Sciatic nerve (tissue), 2 donors: Measurements from ENCODE around the gene SNAI1. TPM values are rescaled to one million over a fixed set of nuclear protein-coding genes. Genes with fewer than 3 reads are reported as not detected.
"Not testable (repeated sequence)": the region's sequence is repeated elsewhere in the genome, so short reads cannot be mapped to it uniquely, and the experiment has no call there.

Experiments used
- ATAC-seq: fragments of 200-7000 bp; cut with Tn5 transposase; one replicate; pipeline ENCODE4 v1.9.1; 2020; ENCODE audit warnings: mild to moderate bottlenecking, moderate library complexity
- DNase-seq: peaks from one replicate; pipeline ENCODE4 v3.0.0-alpha.2; 2020; ENCODE audit warnings: low spot score
- intact Hi-C: fragments of 100-400 bp; cut with DNase I; formaldehyde crosslinking; loops from one replicate; pipeline ENCODE4 v1.14.2; 2022
- total RNA-seq: library from RNA; stranded (reverse); fragmentation: NEBNext Ultra II Directional; extraction: Animal tissue kit (Norgen Biotek cat#: 25700); gene quantifications from one replicate; pipeline ENCODE4 v1.2.1, GENCODE V29; 2021
- donor health status: DM: no; HTN: no; CAD: no.
- donor health status: DM: no; HTN: no; CAD: no.

The SNAI1 gene
- total RNA-seq, 1 donor from 2014 or later = 32.6 TPM

DNA sequence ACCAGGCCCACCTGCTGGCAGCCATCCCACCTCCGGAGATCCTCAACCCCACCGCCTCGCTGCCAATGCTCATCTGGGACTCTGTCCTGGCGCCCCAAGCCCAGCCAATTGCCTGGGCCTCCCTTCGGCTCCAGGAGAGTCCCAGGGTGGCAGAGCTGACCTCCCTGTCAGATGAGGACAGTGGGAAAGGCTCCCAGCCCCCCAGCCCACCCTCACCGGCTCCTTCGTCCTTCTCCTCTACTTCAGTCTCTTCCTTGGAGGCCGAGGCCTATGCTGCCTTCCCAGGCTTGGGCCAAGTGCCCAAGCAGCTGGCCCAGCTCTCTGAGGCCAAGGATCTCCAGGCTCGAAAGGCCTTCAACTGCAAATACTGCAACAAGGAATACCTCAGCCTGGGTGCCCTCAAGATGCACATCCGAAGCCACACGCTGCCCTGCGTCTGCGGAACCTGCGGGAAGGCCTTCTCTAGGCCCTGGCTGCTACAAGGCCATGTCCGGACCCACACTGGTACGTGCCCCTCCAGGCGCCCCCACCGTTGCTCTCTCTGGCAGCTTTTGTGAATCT is 1.1 kb downstream of the SNAI1 start:
- ATAC-seq = no peak
- no peak for DNase-seq
- intact Hi-C loops = loop anchor here (5.0 kb wide), 1 partner anchor 188 kb away; no protein-coding TSS in a partner anchor

DNA sequence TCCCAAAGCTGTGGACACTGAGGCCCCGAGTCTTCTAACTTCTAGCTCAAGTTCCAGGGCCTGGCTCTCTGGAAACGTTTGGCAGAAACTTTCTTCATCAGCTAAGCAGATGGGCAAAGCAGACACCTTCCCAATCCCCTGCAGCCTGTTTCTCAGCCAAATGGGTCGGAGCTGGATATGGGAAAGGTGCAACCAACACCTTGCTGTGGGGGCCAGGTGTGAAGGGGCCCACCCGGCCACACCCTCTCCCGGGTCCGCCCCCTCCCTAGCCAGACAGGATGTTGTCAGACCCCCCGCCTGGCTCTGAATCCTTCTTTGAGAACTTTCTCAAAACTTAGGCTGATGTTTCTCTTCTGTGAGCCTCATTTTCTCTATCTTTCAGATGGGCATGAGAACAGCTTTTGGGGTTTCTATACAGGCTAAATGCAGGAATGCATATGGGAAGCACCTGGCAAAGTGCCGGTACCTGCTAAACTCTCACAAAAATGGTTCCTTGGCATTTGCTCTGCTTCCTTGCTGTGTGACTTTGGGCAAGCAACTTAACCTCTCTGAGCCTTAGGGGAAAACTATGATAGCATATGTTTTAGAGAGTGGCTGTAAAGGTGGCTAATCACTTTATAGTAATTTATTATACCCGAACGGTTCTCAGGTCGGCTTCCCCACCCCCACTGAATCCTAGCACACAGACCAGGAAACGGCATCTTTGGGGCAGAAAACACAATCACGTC is 1.8 kb downstream of the SNAI1 start:
- intact Hi-C loops = loop anchor here (5.0 kb wide), 1 partner anchor 188 kb away; no protein-coding TSS in a partner anchor

DNA sequence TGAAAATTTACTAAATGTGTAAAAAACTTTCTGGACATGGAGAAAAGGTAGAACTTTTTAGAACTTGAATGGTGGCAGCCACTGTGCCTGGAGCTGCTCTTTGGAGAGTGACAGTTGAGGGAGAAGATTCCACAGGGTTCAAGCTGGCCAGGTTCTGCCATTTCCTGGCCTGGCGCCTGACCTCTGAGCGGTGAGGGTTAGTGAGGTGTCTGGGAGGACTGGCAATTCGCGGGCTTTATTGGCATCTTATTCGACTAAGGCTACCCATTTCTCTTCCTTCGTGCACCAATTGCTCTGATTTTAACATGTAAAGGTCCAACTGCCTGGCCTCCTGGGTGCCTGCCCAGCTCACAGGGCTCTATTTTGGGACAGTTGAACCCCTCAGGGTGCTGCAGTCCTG is 2.4 kb downstream of the SNAI1 start:
- DNase-seq (no peak), ATAC-seq (no peak)
- intact Hi-C loops = no loop called here

More for the DNA sequence above, 1.8 kb downstream of the SNAI1 start:
- DNase-seq (no peak), ATAC-seq (no peak)

DNA sequence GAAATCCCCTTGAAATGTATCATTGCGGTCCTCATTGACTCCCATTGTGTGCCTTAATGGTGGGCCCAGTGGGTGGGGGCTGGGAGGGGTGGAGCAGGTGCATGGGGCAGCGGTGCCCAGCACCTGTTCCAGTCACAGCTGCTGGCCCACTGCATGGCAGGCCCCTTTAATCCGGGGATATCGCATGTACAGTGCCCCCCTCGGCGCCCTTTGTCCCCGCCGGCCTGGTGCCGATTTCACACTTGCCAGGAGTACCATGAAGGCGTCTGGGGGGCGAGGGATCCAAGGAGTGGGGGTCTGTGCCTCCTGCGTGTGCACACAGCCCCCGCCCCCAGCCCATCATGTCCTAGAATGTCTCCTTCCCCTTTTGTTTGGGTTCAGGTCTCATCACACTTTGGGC is 2.8 kb downstream of the SNAI1 start:
- DNase-seq (no peak), ATAC-seq (no peak)
- intact Hi-C loops = no loop called here

DNA sequence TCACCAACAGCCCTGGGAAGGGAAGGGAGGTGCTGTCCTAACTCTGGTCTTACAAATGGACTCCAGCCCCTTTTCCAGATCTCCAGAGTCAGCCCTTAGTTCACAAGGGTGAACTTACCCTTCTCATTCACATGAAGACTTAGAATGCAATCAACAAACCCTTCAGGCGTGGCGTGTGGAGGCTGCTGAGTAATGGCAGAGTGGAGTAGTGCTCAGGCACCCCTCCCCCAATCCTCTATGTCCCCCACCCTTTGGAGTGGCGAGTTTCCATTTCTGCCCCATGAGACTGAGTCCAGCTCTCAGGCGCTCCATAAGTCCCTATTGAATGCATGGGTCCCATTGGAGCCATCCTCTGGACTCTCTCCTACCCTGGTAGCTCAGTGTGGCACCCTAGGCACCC is 3.3 kb downstream of the SNAI1 start:
- no peak for DNase-seq
- intact Hi-C loops = no loop called here
- ATAC-seq = no peak

DNA sequence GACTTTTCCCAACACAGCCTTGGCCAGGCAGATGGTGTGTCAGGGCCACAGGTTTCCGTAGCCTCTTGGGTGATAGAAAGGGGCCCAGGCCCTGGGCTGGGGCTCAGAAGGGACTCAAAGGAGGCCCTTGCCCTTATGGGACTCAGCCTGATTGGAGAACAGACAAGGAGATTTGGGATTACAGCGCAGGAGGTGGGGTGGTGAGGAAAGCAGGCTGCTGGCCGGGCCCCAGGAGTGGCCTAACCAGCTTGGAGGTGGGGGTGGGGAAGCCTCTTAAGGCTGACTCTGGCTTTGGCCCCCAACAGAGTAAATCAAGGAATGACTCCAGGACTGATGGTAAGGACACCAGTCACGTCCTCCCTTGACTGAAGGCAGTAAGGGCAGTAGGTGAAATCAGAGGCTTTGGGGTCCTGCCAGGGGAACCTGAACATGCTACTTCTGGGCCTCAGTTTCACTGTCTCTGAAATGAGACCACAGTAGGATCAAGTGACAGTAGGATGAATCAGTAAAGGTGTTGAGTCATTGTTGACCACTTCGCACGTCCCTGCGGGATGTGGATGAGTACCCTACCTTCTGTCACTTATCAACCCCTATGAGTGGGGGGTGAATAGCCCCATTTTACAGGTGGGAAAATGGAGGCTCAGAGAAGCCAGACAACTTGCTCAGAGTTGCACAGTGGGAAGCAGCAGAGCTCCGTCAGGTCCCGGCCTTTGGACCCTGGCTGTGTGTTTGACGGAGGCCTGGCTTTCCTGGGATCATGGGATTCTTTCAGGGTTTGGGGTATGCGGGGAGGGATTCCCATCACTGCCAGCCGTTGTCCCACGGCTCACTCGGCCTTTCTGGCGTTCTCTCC is 4.5 kb downstream of the SNAI1 start:
- intact Hi-C loops = no loop called here
- ATAC-seq (no peak), DNase-seq (no peak)

DNA sequence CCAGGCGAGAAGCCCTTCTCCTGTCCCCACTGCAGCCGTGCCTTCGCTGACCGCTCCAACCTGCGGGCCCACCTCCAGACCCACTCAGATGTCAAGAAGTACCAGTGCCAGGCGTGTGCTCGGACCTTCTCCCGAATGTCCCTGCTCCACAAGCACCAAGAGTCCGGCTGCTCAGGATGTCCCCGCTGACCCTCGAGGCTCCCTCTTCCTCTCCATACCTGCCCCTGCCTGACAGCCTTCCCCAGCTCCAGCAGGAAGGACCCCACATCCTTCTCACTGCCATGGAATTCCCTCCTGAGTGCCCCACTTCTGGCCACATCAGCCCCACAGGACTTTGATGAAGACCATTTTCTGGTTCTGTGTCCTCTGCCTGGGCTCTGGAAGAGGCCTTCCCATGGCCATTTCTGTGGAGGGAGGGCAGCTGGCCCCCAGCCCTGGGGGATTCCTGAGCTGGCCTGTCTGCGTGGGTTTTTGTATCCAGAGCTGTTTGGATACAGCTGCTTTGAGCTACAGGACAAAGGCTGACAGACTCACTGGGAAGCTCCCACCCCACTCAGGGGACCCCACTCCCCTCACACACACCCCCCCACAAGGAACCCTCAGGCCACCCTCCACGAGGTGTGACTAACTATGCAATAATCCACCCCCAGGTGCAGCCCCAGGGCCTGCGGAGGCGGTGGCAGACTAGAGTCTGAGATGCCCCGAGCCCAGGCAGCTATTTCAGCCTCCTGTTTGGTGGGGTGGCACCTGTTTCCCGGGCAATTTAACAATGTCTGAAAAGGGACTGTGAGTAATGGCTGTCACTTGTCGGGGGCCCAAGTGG is 5.3 kb downstream of the SNAI1 start:
- no peak for DNase-seq
- intact Hi-C loops = no loop called here
- ATAC-seq = no peak

DNA sequence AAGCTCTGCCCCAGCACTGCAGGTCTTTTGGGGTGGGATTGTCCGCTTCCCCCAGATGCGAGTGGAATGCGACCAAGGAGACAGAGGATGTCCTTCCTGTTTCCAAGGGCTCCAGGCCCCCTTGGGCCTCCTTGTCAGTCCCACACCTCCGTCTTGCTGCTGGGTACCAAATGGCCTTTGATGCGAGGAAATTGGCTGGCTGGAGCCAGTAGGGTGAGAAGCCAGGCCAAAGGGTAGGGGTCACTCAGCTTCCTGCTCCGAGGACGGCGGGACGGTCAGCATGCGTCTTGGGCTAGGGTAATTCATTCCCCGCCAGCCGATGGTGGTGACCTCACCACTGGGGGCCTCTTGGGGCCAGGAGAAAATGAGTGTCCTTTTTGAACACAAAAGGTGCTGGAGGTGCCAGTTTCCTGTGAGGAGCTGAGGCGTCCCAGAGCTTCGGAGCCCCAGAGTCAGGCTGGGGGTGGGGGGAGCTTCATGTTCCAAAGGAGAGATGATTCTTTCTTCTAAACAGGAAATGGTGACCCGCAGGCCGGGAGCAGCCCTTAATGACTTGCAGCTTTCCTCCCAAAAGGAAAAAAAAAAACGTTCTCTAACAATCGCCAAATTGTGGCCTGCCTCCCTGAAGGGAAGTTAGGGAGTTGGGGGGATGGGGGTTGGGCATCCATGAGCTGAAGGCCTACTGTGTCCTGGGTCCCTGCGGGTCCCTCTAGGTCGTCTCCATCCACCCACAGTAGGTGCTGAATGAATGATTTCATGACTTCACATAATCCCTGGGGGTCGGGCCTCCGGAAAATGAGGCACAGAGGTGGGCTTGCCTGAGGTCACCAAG is 6.7 kb downstream of the SNAI1 start:
- peak; percentile 84 for ATAC-seq
- intact Hi-C loops = no loop called here

DNA sequence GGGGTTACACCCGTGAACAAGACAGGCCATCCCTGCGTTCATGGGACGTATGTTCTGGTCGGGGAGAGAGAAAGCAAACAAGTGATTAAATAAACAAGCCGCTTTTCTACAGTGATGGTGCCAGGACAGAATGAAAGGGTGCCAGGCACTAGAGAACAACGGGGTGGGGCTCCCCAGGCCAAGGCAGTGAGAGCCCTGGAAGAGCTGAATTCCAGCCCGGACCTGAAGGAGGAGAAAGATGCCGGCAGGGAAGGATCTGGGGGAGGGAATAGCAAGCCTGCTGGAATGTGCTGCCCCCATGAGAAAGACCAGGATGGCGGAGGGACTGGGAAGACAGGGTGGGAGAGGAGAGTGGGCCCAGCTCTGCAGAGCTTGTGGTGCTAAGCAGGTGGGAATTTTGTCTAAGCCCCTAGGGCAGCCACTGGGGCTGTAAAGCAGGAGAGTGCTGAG is 7.5 kb downstream of the SNAI1 start:
- ATAC-seq (peak; percentile 15), DNase-seq (no peak)
- intact Hi-C loops = no loop called here

More for the DNA sequence above, 6.7 kb downstream of the SNAI1 start:
- peak; percentile 80 for DNase-seq

DNA sequence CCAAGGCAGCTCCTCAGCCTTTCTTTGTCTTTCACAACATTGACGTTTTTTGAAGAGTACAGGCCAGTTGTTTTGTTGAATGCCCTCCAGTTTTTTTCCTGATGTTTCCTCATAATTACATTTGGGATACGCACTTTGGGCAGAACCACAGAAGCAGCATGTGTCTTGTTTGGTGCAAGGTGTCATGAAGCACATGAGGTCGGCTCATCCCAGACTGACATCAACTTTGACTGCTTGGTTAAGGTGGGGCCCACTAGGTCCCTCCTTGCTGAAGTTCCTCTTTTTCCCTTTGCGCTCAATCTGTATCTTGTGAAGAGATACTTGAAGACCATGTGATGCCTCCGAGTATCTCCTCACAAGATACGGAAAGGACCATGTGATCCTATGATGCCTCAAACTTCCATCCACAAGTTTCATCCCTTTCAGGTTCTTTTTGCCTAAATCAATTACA is 10.5 kb downstream of the SNAI1 start:
- DNase-seq = no peak
- peak; percentile 60 for ATAC-seq
- intact Hi-C loops = no loop called here

DNA sequence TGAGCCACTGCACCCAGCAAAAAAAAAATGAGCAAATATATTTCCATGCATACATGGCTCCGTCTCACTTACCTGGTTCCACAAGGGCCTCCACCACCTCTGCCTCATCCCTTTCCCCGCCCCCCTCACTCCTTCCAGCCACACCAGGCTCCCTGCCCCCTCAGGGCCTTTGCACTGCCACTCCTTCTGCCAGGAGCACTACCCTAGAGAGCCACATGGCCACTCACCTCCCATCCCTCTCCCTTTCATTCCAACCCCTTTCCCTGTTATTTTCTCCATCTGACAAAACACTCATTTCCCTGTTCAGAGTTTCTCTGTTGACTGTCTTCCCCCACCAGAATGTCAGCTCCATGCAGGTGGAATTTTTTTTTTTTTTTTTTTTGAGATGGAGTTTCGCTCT is 12.8 kb downstream of the SNAI1 start:
- no peak for ATAC-seq
- DNase-seq = no peak
- intact Hi-C loops = no loop called here

DNA sequence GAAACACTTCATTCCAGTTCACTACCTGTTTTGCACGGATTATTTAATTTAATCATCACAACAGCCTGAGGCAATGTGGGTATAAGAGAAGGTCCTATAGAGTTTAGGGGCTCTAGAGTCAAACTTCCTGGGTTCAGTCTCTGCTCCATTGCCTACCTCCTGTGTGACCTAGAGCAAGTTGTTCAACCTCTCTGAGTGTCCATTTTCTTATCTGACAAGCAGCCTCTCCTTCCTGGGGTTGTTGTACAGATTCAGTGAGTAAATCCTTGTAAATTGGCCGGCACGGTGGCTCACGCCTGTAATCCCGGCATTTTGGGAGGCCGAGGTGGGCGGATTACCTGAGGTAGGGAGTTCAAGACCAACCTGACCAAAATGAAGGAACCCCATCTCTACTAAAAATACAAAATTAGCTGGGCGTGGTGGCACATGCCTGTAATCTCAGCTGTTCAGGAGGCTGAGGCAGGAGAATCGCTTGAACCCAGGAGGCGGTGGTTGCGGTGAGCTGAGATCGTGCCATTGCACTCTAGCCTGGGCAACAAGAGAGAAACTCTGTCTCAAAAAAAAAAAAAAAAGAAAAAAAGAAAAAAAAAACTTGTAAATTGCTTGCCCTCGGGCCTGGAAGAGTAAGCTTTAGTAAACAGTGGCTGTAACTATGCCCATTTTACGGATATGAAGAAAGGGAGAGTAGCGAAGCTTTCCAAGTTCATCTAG is 15.9 kb downstream of the SNAI1 start:
- intact Hi-C loops, ATAC-seq: not testable (repeated sequence)

DNA sequence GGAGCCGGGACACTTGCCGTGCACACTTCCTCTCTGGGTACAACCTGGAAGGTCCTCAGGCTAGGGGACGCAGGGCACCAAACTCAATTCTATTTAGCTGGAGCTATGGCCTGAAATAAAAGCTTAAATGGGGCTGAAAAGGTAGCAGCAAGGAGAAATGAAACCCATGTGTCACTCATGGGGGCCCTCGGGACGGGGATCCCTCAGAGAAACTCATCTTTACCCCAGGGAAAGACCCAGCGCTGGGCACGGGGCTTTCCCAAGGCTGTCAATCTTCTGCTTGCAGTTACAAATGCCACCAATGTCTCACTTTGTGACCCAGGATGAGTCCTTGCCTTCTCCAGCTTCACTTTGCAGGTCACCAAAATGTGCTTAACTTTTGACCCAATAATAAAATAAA is 16.5 kb downstream of the SNAI1 start:
- intact Hi-C loops = no loop called here
- ATAC-seq (no peak), DNase-seq (no peak)

More for the DNA sequence above, 15.9 kb downstream of the SNAI1 start:
- DNase-seq = not testable (repeated sequence)

DNA sequence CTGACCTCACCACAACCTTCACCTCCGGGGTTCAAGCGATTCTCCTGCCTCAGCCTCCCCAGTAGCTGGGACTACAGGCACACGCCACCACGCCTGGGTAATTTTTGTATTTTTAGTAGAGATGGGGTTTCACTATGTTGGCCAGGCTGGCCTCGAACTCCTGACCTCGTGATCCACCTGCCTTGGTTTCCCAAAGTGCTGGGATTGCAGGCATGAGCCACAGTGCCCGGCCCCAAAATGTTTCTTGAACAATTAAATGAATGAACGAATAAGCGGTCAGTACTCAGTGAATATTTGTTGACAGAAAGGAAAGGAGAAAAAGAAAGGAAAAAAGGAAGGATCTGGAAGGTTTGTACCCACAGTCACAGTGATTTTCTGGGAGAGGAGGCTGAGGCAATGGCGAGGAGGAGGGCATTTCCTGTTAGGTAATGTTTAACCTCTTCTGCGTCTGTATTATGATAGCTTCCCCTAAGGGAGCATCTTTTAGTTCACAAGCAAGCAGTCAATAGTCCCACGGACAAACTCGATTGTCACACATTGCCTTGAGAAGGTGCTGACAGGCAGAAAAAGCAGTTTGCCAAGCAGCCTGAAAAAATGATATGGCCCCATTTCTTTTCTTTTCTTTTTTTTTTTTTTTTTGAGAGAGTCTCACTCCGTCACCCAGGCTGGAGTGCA is 17.9 kb downstream of the SNAI1 start:
- ATAC-seq, intact Hi-C loops, DNase-seq: not testable (repeated sequence)

DNA sequence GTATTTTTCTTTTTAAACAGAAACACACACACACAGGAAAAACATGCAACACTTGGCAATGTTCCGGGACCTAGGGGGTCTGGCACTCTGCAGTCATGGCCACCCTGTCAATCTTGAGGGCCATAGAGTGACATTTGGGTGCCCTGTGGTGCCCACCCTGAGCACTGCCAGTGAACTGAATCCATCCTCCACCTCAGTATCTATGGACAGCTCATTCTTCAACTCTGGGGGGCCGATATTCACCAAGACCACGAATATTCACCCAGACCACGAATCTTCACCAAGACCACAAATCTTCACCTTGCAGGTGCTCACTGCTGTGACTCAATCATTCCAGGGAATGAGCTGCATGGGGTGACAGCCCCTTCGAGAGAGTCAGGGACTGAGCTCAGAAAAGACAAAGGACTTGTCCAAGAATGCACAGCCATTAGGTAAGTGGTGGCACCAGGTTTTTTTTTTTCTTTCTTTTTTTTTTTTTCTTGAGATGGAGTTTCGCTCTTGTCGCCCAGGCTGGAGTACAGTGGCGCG is 19.1 kb downstream of the SNAI1 start:
- intact Hi-C loops = no loop called here
- DNase-seq (no peak), ATAC-seq (no peak)

DNA sequence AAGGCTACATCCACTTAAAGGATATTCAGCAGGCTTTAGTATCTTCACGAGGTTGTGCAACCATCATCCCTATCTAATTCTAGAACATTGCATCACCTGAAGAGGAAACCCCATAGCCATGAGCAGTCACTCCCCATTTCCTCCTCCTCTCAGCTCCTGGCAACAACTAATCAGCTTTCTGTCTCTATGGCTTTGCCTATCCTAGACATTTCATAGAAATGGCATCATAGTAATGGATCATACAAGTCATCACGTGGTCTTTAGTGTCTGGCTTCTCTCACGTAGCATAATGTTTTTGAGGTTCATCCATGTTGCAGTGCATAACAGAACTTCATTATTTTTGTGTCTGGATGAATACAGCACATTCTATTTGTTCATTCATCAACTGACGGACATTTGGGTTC is 20.5 kb downstream of the SNAI1 start:
- peak; percentile 42 for ATAC-seq
- intact Hi-C loops = no loop called here
- no peak for DNase-seq

DNA sequence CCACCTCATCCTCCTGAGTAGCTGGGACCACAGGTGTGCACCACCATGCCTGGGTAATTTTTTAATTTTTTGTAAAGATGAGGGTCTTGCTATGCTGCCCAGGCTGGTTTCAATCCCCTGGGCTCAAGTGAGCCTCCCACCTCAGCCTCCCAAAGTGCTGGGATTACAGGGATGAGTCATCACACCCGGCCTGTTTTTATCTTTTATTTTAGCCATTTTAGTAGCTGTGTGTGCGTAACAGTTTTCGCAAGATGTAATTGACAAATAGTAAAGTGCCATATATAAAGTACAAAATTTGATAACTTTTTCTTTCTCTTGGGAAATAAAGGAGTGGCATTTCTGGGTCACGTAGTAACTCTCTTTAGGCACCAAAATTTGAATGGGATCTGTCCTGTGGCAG is 21.4 kb downstream of the SNAI1 start:
- ATAC-seq (no peak), DNase-seq (no peak)
- intact Hi-C loops = no loop called here
